ENCODE measurements around the gene GAMT. TPM values are rescaled to one million over a fixed set of nuclear protein-coding genes. Genes with fewer than 3 reads are reported as not detected.

GAMT gene
- total RNA-seq, 1 donor from 2014 or later, result 29.2 TPM

DNA sequence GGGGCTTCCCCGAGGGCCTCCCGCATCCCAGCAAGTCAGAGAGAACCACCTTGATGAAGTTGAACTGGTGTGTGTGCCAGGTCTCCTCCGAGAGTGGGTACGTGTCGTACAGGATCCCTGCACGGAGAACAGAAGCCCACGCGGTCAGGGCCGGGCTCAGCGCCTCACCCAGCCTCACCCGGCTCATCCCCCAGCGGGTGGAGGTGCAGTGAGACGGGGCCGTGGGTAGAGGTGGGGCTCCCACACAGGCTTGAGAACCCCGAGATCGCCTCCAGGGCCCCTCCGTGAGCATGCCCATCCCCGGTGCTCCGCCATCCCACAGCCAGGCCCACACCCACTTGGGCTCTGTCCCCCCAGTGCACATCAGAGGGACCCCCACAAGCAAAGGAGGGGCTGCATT lies 2.3 kb downstream of the GAMT start:
- DNase-seq (ENCODE audit: low read depth), result no peak
- TF ChIP-seq, protein P1, sequence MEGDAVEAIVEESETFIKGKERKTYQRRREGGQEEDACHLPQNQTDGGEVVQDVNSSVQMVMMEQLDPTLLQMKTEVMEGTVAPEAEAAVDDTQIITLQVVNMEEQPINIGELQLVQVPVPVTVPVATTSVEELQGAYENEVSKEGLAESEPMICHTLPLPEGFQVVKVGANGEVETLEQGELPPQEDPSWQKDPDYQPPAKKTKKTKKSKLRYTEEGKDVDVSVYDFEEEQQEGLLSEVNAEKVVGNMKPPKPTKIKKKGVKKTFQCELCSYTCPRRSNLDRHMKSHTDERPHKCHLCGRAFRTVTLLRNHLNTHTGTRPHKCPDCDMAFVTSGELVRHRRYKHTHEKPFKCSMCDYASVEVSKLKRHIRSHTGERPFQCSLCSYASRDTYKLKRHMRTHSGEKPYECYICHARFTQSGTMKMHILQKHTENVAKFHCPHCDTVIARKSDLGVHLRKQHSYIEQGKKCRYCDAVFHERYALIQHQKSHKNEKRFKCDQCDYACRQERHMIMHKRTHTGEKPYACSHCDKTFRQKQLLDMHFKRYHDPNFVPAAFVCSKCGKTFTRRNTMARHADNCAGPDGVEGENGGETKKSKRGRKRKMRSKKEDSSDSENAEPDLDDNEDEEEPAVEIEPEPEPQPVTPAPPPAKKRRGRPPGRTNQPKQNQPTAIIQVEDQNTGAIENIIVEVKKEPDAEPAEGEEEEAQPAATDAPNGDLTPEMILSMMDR (conservative IDR thresholded peaks at IDR 0.05; ENCODE audit: low read depth, low read length), result no peak
- H3K4me3 ChIP-seq (ENCODE audit: low read depth, low read length), result no peak overlapping the region

DNA sequence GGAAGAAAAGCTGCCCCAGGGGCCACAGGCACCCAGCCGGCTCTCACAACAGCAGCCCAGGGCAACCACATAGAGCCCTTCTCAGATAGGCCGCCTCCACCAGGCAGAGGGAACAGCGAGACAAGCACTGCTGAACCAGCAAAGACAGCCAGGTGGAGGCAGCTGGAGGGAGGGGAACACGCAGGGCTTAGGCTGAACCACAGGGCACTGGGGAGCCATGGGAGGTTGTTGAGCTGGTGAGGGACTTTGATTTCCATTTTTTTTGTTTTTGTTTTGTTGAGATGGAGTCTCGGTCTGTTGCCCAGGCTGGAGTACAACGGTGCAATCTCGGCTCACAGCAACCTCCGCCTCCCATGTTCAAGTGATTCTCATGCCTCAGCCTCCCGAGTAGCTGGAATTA lies 3.5 kb downstream of the GAMT start:
- TF ChIP-seq, protein P1 (conservative IDR thresholded peaks at IDR 0.05; ENCODE audit: low read depth, low read length), result no peak
- DNase-seq (ENCODE audit: low read depth), result no peak
- H3K4me3 ChIP-seq (ENCODE audit: low read depth, low read length), result no peak overlapping the region

DNA sequence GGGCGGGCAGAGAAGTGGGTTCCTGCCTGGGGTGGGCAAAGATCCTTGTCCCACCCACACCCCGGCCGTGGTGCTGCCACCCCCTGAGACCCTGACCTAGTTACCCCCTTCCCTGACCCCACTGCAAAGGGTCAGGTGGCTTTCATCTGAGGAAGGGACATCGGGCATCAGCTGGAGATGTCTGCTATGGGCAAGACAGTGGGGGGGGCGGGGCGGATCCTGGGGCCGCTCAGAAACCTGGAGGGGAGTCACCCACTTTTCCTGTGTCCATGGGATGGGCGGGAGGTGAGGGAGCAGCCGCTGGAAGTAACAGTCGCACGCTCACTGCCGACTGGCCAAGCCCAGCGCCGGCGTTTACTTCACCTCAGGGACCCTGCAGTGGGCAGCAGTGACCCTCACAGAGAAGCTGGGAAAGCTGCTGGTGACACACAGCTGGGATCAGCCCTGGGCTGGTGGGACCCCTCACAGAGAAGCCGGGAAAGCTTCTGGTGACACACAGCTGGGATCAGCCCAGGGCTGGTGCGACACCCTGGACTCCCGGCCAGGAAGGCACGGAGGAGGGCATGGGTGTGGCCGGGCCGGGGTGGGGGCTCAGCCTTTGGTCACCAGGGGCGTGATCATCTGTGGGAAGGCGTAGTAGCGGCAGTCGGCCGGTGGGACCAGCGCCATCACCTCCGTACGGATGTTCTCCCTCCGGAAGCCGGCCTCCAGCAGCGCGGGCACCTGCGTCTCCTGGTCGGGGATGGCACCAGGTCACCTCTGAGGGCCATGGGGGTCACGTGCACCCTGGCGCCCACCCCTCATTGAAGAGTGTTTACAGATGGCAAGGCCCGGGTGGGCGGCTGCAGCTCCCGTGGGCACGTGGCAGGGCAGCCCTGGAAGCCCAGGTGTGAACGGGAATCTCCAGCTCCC lies 4.3 kb downstream of the GAMT start:
- TF ChIP-seq, protein P1 (conservative IDR thresholded peaks at IDR 0.05; ENCODE audit: low read depth, low read length), result no peak
- no peak overlapping the region for H3K4me3 ChIP-seq (ENCODE audit: low read depth, low read length)
- no peak for DNase-seq (ENCODE audit: low read depth)

DNA sequence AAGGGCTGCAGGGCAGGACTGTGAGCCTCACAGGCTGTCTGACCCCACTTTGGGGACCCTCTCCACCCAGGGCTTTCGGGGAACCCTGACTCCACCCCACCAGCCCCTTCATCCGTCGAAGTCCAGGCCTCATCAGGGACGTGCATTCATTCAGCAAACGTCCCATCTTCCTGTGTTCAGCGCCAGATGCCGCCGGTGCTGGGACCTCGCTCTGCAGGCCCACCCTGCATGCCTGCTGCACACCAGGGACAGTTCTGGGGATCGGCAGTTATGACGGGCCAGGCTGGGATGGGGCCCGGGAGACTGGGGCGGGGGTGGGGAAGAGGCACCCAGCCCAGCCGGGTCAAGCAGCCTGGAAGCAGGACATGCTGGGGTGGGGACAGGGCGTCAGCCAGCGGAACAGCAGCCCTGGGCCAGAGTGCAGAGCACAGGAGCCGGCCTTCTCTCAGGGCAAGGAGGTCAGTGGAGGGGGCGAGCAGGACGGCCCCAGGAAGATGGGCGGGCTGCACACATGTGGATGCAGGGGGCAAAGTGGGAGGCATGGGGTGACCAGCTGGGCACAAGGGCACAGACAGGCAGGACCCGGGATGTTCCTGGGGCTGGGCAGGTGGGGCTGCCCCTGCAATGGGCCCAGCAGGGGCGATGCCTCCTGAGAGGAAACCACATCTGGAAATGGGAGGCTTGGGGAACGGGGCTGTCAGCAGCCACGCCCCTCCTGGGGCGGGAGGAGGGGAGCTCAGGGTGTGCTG lies 5.1 kb downstream of the GAMT start:
- TF ChIP-seq, protein P1 (conservative IDR thresholded peaks at IDR 0.05; ENCODE audit: low read depth, low read length), result no peak
- no peak for DNase-seq (ENCODE audit: low read depth)
- H3K4me3 ChIP-seq (ENCODE audit: low read depth, low read length), result no peak overlapping the region

DNA sequence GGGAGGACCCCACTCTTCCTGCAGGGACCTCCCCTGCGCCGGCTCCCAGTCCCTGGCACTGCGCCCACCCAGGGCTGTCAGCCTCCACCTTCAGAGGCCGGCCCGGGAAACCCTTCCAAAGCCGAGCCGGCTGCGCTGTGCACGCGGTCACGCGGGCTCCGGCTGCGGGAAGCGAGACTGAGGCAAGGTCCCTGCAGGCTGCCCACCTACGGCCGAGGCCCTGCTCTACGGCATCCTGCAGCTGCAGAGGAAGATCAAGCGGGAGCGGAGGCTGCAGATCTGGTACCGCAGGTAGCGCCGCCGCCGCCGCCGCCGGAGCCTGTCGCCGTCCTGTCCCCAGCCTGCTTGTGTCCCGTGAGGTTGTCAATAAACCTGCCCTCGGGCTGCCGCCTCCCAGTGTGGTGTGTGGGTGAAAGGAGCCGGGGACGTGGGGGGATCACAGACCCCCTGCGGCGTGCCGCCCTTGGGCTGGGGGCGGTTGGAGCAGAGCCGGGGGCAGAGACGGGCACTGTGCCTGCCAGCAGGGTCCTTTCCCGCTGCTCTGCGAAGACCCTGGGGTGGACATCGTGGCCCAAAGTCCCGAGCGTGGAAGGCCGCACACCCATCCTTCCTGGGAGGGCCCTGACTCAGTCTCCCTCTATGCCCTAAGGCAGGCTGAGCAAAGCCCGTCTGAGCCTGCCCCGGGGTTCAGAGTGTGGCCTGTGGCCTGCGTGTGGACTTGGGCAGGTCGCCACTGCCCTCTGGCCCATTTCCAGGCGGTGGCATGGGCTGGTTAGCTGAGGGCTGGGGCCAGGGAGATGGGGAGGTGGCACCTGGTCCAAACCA lies 5.9 kb downstream of the GAMT start:
- TF ChIP-seq, protein P1 (conservative IDR thresholded peaks at IDR 0.05; ENCODE audit: low read depth, low read length), result no peak
- no peak overlapping the region for H3K4me3 ChIP-seq (ENCODE audit: low read depth, low read length)
- no peak for DNase-seq (ENCODE audit: low read depth)

DNA sequence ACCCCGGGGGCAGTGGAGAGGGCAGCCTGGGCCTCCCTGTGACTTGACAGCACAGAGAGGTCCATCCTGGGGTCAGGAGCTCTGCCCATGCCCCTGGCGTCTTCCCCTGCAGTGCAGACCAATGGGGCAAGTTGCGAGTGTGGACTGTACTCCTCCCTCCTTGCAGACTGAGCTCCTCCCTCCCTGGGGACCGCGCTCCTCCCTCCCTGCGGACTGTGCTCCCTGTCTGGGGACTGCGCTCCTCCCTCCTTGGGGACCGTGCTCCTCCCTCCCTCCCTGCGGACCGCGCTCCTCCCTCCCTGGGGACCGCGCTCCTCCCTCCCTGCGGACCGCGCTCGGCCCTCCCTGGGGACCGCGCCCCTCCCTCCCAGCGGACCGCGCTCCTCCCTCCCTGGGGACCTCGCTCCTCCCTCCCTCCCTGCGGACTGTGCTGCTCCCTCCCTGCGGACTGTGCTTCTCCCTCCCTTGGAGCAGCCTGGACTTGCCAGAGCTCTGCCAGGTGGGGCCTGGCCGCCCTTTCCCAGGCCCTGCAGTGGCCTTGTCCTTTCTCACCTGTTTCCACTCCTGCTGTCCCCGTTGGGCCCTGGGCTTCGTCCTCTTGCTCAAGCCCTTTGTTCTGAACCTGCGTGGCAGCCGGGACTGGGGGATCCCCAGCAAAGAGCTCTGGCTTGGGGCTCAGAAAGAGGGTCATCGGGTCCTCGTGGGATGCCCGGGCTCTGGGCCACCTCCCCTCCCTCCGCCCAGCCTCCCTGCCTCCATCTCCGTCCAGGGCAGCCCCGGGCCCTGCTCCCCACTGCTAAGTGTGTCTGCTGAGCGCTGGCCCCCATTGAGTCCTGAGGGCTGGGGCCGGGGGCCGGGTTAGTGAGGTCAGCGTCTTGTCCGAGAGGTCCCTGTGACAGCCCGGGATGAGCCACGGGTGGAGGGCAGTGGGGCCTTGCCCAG lies 6.8 kb downstream of the GAMT start:
- no peak for DNase-seq (ENCODE audit: low read depth)
- no peak overlapping the region for H3K4me3 ChIP-seq (ENCODE audit: low read depth, low read length)
- TF ChIP-seq, protein P1 (conservative IDR thresholded peaks at IDR 0.05; ENCODE audit: low read depth, low read length), result no peak

Data from epithelial cell of proximal tubule (primary cell).